Inferior parietal cortex (tissue), 1 donor: Measurements from ENCODE around the gene UBE2L5.

Source experiments
- DNase-seq: peaks from one replicate; pipeline ENCODE4 v3.0.0-alpha.2; 2016; ENCODE audit errors: extremely low spot score

Gene UBE2L5

GRCh38 chr13:30477346-30478195, 55.3 kb downstream of the UBE2L5 start:
- no peak for DNase-seq
